HK-2 (cell line): Measurements from ENCODE around the gene CD300E.
"Not testable (repeated sequence)": the region's sequence is repeated elsewhere in the genome, so short reads cannot be mapped to it uniquely, and the experiment has no call there.

Experiments used
- DNase-seq: peaks from one replicate; pipeline ENCODE4 v3.0.0-alpha.2; 2018; ENCODE audit not compliant: unreplicated experiment

CD300E gene

DNA sequence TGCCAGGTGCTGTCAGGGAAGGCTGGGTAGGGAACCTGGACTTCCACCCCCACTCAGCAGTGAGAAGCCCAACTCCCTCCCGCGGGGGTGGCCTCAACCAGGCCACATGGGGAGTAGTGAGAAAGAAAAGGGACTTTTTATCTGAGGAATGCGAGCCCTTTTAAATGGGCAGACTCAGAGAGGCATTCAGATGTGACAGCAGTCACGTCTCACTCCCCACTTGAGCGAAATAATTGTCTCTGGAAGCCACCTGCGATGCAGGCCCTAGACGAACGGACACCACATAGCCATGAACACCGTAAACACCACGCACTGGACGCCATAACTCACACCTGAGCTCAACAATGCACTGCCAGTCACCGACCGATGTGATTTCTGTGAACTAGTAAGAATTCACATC is 11.9 kb upstream of the CD300E start:
- peak; percentile 22 for DNase-seq

DNA sequence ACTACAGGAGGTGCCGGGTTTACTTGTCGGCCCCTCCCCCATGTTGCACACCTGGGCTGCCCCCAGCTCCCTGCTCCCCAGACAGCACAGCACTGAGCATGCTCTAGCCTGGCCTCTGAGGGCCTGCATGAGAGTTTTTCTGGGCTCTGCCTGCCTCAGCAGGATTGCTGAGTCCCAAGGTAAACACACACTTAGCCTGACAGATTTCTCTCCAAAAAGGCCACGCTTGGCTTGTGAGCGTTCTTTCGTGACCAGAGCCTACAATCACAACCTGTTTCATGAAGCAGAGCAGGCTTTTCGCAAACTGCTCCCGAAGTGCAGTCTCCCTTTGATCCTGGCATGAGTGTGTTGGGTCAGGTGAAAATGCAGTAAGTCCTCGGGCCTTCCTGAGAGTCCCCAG is 9.8 kb upstream of the CD300E start:
- no peak for DNase-seq

DNA sequence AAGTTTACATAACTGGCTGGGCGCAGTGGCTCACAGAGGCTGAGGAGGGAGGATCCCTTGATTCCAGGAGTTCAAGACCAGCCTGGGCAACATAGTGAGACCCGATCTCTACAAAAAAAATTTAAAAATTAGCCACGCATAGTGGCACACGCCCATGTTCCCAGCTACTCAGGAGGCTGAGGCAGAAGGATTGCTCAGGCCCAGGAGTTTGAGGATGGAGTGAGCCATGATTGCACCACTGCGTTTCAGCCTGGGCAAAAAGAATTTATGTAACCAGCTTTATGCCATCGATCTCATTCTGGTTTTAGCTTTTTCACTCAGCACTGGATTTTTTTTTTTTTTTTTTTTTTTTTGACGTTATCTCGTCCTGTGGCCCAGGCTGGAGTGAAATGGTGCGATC is 9.1 kb upstream of the CD300E start:
- DNase-seq = no peak

DNA sequence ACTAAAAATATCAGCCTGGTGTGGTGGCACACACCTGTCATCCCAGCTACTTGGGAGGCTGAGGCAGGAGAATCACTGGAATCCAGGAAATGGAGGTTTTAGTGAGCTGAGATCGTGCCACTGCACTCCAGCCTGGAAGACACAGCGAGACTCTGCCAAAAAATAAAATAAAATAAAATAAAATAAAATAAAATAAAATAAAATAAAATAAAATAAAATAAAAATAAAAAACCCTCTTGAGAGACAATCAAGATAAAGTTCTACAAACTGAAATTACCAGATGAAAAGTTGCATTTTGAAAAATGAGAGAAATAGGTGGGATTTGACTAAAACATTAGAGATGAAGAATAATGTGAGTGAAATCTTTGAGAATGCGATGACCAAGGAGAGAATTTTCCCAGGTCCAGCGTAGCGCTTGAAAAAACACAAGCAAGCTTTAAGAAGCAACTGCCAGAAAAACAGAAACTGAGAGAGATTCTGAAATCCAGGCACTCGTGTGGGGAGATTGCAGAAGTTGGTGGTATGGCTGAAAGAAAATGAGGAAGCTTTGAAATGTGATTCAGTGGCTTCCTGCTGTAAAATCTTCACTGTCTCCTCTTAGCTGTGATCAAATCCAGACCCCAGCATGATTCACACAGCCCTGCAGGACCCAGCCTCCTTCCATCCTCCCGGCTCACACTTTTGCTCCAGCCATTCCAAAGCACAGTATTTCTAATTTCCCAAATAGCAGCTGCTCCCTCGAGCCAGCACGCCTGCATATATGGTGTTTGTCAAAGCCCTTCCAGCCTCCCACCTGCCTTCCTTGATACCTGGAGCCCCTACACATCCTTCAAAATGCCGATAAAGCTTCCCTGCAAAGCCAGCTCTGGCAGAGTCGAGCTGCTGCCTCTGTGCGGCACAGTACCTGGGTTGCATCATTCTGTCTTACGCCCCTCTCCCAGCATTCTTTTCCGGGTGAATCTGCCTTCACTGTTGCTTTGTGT is 8.2 kb upstream of the CD300E start:
- no peak for DNase-seq

DNA sequence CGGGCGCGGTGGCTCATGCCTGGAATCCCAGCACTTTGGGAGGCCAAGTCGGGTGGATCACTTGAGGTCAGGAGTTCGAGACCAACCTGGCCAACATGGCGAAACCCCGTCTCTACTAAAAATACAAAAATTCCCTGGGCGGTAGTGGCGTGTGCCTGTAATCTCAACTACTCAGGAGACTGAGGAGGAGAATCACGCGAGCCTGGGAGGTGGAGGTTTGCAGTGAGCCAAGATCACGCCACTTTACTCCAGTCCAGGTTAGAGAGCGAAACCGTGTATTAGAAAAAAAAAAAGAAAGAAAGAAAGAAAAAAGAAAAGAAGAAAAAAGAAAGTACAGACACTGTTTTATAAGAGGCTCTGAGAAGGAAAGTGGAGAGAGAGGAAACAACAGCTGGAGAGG is 6.7 kb upstream of the CD300E start:
- not testable (repeated sequence) for DNase-seq

DNA sequence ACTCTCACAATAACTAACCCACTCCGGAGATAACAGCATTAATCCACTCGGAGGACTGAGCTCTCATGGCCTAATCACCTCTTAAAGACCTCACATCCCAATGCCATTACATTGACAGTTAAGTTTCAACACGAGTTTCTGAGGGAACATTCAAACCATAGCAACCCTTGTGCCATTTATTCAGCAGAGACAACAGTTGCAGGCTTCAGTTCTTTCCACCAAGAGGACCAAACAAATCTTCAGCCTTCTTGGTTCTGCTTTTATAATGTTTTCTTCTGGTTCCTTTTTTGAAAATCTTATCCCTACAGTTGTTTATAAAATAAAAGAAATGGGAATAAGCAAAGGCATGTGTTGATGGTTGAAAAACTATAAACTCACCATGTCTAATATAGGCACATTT is 2.1 kb upstream of the CD300E start:
- DNase-seq = no peak

DNA sequence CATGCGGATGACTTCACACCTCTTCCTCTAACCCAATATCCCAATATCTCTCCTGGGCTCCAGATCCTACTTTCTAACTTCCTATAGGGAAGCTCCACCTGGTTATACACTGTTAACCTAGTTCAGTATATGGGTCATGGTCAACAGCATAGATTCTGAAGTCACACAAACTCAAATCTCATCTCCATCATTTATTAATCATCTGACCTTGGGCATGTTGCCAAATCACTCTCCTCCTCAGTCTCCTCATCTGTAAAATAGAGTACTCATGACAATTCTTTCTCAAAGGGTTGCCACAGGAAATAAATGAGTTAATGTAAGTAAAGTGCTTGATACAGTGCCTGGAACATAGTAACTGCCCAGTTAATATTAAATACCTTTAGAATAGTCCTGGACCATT is 593 bp upstream of the CD300E start:
- no peak for DNase-seq

DNA sequence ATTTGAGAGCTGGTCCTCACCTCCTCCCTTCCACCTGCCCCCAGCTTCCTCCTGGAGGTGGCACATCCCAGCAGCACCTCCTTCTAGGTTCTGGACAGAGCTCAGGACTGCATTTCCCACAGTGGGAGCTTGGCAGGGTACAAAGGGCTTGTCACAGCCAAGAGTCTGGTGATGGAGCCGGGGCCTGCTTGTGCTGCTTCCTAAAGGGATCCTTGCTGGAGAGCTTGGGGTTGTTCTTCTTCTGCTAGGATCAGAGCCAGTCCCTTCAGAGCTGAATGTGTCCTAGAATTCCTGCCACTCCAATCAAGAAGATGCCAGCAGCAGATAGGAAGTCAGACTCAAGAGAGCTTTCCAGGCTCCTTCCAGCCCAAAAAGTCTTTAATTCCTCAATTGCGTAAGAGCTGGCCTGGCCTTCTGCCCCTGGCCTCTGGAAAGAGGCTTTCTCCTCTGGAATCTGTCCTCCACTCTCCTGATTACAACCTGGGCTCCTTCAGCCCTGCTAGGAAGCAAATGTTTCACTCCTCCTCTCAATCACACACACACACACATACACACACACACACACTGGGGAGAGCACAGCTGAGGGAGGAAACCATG is 4.4 kb downstream of the CD300E start:
- no peak for DNase-seq

DNA sequence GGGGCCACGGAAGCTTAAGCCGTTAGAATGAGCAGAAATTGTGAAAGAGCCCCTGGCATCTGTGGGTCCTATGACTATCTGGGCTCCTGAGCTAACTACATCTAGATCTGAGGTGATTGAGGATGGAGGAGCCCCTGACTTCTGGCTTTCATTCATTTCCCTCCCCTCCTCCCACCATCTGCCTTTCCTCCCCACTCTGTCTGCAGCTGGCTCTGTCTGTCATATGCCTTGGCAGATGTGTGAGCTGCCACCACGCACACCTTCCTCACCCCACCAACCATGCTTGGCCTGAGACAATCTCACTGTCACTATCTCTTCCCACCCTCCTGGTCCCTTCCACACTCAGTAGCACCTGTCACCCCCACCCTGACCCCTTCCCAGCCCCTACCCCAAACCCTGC is 5.1 kb downstream of the CD300E start:
- no peak for DNase-seq

DNA sequence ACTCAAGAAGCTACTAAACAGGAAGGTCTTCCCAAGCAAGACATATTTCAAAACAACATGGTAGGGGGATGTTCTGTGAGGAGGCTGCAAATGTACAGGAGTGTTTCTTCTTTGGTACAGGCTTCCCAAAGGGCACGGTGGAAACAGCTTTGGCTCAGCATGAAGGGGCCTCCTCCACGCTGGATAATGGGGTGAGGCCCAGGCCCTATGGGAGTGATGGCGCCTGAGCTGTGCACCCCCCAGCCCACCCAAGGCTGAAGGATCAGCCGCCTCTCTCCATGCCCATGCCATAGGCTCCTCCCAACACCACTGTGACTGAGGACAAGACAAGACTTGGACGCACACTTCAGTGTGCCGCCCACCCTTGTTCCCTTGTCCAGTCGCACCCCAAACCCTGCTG is 6.8 kb downstream of the CD300E start:
- DNase-seq = no peak

DNA sequence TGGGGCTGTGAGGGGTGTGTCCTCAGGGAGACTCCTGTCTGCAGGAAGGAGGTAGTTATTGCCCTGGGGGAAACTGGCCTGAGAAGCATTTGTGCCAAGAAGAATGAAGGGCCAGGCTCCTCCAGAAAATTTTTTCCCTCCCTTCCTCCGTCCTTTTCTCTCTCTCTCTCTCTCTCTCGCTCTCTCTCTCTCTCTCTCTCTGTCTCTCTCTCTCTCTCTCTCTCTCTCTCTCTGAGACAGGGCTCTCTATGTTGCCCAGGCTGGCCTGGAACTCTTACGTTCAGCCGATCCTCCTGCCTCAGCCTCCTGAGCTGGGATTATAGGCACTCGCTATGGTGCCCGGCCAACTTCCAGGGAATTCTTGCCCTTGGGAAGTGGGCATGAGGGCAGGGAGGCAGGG is 11.5 kb downstream of the CD300E start:
- no peak for DNase-seq

DNA sequence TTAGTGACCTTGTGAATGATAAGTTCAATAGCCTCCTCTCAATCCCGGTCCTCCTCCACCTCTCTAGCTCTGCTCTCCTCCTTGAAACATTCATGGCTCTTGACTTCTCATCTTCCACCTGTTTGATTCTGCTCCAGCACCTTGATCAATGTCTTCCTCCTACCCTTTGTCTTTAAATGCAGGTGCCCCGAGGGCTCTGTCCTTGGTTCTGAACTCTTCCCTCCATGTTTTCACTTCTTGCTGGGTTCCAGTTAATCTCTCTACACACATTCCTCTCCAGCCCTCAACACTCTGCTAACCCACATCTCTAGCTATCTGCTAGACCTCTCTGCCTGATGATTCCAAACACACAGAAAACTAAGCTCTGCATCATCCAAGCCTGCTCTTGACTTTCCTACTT is 13.4 kb downstream of the CD300E start:
- no peak for DNase-seq

DNA sequence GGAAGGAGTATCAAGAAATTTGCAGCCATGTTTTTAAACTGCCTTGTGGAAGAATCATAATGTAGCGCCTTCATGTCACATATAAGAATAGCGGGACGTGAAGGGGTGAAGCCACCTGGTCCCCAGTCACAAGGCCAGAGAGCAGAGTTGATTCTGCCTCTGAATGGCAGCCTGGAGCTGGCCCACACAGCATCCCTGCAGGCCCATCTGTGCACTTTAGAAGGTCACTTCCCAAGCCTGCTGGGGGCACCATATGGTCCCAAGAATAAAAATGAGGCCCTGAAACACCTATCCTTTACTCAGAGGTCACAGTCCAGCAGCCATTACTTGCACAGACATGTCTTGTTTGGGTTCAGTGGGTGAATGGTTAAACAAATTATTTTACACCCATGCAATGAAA is 15.0 kb downstream of the CD300E start:
- DNase-seq = no peak

DNA sequence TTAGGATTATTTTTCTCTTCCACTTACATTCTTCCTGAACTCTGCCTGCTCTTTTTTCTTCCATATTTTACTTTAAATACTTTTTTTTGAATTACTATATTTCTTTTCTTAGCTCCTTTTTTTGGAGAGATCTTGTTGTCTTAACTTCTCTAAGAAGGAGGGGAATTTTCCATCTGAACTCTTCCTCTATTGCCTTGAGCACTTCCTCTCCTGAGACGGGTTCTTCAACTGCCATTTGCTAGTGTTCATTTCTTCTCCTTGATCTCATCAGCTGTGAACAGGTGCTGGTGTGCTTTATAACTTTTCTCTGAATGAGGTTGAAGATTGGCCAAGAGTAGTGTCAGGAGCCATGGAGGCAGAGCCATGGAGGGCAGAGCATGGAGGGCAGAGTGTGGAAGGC is 16.3 kb downstream of the CD300E start:
- DNase-seq = no peak

DNA sequence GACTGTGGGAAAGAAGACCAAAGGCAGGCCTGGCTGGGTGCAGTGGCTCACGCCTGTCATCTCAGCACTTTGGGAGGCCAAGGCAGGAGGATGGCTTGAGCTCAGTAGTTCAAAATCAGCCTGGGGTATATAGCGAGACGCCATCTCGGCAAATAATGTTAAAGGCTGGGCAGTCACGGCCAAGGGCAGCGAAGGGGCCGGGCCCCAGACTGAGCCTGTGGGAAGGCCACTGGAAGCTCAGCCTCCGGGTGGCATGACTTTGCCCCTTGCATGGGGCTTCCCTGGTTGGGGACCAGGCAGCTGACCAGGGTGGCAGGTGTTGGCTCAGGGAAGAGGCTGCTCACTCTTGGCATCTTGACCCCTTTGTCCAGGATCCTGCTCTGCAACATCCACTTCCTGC is 17.5 kb downstream of the CD300E start:
- DNase-seq = no peak

DNA sequence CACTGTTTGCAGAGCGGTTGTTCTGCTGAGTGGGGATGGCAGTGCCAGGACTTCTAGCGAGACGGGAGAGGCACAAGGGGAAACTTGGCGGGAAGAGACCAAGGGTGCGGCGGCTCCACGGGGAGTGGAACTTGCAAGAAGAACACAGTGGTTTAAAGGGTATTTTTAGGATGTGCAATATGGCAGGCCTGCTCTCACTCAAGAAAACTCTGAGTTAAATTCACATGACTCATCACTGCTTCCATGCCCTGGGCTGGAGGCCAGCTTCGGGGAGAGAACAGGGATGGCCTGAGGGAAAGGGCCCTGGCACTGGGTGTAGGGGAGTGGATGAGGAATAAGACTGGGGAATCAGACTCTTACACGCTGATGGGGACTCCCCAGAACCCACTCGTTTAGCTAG is 18.2 kb downstream of the CD300E start:
- peak; percentile 31 for DNase-seq

DNA sequence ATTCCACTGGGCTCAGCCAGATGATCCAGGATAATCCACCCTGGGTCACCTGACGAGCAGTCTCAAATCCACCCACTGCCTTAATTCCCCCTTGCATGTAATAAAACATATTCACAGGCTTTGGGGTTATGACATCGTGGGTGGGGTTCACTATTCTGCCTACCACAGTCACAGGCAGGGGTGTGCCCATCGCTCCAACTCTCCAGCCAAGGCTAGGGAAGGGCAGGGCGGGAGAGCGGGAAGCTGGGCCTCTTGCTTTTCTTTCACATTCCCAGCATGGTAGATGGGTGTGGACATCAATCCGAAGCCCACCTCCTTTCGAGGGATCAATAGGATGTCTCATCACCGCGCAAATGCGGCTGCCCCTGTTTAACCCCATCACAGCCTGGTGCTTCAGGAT is 18.8 kb downstream of the CD300E start:
- no peak for DNase-seq

DNA sequence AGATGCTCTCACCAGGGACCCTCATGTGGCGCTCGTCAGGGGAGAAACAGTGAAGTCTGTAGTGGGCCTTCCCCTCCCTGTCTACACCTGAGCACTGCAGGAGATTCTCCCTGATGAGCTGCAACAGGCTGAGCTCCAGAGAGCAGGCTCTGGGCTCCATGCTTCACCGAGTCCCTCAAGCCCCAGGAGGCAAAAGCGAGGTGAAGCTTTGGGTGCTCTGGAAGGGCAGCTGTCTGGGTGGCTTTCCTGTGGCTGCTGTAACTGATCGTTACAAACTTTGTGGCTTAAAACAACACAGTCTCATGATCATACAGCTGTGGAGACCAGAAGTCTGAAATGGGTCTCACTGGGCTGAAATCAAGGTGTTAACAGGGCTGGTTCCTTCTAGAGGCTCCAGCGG is 19.3 kb downstream of the CD300E start:
- no peak for DNase-seq

DNA sequence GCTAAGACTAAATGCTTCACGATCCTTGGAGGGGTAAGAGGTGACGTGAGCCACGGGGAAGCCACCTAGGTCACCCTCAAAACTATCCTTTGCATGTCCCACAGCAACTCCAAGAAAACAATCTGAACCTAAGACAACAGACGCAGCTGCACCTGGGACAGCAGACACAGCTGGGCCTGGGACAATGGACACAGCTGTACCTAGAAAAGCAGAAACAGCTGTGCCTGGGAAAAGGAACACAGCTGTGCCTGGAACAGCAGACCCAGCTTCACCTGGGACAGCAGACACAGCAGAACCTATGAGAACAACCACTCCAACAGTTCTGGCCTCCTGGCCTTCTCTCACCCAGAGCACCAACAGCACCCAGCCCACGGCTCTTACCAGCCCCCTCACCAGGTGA is 19.8 kb downstream of the CD300E start:
- no peak for DNase-seq

DNA sequence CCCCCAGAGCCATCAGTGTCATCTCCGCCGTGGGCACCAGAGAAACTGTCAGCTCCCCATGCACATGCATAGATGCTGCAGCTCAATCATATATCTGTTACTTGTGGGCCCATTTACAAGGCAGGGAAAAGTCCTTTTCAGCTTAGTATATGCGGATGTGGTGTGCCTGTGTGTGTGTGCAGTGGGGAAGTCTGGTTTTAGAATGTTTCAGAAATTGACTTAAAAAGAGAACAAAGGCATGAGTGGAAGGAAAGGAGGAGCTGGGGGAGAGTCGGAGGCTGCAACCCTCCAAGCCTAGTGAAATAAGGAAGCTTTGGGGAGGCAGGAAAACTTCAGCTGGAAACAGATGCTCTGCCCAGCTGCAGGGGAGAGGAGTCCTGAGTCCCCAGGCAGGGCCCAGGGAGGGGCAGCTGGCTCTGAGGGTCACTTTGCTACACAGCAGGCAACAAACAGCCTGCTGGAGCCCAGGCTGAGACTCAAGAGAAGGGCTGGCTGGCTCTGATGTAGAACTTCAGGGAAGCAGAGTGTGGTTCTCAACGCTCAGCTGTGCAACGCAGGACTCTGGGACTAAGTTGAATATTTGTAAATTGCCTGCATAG is 20.4 kb downstream of the CD300E start:
- DNase-seq = no peak

DNA sequence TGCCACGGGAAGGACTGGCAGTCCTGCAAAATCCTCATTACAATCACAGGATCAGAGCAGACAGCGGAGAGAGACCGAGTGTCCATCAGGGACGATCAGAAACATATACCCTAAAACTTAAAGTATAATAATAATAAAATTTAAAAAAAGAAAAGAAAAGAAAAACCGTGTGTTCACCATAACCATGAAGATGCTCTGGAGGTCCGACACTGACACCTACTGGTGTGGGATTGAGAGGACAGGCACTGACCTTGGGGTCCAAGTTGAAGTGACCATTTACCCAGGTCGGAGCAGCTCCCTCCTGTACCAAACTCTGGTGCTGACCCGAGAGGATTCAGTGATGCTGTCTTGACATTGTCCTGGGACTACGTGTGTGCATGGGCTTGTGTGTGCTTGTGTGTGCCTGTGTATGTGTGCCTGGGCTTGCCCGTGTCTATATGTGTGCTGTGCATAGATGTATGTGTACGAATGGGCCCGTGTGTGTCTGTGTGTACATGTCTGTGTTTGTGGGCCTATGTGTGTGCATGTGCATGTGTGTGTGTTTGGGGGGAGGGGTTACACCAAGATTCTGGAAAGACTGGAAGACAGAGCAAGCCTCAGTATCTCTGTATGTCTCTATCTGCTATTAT is 21.5 kb downstream of the CD300E start:
- peak; percentile 34 for DNase-seq

DNA sequence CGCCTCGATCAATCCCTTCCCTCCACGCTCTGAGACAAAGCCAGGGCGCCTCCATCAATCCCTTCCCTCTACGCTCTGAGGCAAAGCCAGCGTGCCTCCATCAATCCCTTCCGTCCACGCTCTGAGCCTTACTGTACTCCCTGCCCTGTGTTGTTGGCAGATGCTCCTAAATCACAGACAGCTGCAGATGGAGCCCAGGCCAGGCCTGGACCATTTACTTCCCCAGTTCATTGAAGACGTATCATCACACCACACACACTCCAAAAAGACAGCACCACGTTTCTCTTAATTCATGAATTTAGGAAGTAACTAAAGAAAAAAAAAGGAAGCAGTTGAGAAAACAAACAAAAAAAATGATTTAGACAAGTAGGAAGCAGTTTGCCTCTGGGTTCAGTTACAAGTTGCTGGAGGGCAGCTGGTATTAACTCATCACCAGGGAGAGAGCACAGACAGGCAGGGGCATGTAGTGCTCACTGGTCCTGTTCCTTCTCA is 24.0 kb downstream of the CD300E start:
- DNase-seq = no peak
